Measurements from ENCODE around the gene HAGHL. TPM values are rescaled to one million over a fixed set of nuclear protein-coding genes. Genes with fewer than 3 reads are reported as not detected.

The HAGHL gene
- total and polyA plus RNA-seq, 4 donors = 0.25 to 1.1 (median 0.49) TPM

GRCh38 chr16:692356-693108 lies 34.4 kb upstream of the HAGHL start (continued):
- TF ChIP-seq, protein P1, sequence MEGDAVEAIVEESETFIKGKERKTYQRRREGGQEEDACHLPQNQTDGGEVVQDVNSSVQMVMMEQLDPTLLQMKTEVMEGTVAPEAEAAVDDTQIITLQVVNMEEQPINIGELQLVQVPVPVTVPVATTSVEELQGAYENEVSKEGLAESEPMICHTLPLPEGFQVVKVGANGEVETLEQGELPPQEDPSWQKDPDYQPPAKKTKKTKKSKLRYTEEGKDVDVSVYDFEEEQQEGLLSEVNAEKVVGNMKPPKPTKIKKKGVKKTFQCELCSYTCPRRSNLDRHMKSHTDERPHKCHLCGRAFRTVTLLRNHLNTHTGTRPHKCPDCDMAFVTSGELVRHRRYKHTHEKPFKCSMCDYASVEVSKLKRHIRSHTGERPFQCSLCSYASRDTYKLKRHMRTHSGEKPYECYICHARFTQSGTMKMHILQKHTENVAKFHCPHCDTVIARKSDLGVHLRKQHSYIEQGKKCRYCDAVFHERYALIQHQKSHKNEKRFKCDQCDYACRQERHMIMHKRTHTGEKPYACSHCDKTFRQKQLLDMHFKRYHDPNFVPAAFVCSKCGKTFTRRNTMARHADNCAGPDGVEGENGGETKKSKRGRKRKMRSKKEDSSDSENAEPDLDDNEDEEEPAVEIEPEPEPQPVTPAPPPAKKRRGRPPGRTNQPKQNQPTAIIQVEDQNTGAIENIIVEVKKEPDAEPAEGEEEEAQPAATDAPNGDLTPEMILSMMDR (IDR thresholded peaks at IDR 0.05; ENCODE audit: low read depth, low read length, missing input control) = no peak
- TF ChIP-seq HNF4G (IDR thresholded peaks at IDR 0.05) = no peak

DNA sequence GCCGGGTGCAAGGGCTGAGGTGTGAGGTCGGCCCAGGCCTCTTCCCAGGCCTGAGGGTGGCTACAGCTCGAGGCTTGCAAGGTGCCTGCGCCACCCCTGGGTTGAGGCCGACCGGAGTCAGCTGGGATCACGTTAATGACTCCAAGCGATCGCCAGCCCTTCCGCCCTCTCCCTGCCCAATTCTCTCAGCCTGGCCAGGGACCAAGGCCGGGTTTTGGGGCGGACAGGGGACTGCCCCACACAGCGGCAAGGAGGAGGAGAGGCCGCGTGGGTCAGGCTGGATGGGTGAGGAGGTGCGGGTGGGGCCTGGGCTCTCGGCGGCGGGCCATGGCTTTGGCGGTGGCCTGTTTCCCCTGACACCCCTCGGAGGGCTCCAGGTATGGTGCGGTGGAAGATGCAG lies 33.5 kb upstream of the HAGHL start:
- TF ChIP-seq SP1 (IDR thresholded peaks at IDR 0.05) (no peak), GABPA (IDR thresholded peaks at IDR 0.05 in 1 of 2, conservative IDR thresholded peaks at IDR 0.05 in 1 of 2) (no peak), RXRA (IDR thresholded peaks at IDR 0.05) (no peak), TAF1 (conservative IDR thresholded peaks at IDR 0.05) (no peak), RAD21 (IDR thresholded peaks at IDR 0.05) (no peak)
- TF ChIP-seq, protein P2, sequence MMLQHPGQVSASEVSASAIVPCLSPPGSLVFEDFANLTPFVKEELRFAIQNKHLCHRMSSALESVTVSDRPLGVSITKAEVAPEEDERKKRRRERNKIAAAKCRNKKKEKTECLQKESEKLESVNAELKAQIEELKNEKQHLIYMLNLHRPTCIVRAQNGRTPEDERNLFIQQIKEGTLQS (IDR thresholded peaks at IDR 0.05) = no peak
- TF ChIP-seq, protein P3, sequence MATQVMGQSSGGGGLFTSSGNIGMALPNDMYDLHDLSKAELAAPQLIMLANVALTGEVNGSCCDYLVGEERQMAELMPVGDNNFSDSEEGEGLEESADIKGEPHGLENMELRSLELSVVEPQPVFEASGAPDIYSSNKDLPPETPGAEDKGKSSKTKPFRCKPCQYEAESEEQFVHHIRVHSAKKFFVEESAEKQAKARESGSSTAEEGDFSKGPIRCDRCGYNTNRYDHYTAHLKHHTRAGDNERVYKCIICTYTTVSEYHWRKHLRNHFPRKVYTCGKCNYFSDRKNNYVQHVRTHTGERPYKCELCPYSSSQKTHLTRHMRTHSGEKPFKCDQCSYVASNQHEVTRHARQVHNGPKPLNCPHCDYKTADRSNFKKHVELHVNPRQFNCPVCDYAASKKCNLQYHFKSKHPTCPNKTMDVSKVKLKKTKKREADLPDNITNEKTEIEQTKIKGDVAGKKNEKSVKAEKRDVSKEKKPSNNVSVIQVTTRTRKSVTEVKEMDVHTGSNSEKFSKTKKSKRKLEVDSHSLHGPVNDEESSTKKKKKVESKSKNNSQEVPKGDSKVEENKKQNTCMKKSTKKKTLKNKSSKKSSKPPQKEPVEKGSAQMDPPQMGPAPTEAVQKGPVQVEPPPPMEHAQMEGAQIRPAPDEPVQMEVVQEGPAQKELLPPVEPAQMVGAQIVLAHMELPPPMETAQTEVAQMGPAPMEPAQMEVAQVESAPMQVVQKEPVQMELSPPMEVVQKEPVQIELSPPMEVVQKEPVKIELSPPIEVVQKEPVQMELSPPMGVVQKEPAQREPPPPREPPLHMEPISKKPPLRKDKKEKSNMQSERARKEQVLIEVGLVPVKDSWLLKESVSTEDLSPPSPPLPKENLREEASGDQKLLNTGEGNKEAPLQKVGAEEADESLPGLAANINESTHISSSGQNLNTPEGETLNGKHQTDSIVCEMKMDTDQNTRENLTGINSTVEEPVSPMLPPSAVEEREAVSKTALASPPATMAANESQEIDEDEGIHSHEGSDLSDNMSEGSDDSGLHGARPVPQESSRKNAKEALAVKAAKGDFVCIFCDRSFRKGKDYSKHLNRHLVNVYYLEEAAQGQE (IDR thresholded peaks at IDR 0.05) = no peak
- Histone ChIP-seq H3K36me3 (ENCODE audit: control insufficient read depth in 4 of 4, insufficient read depth in 3 of 4, low read depth in 1 of 4, low read length in 3 of 4) (no peaks in the 10 kb centered on the region), H3K4me1 (ENCODE audit: control insufficient read depth in 4 of 4, insufficient read depth in 4 of 4, low read length in 3 of 4) (peaks cover 14 to 30% (median 24%) of the 10 kb centered on the region in 4 donors), H3K9ac (ENCODE audit: low read depth in 1 of 2, low read length in 2 of 2) (no peak overlapping the region), H3K4me3 (ENCODE audit: low read depth in 1 of 3, low read length in 3 of 3) (no peak overlapping the region), H3K9me3 (ENCODE audit: control insufficient read depth in 4 of 4, low read length in 3 of 4) (no peaks in the 10 kb centered on the region), H3K27ac (ENCODE audit: low read depth in 1 of 2, low read length in 2 of 2) (no peak overlapping the region), H3K27me3 (ENCODE audit: control insufficient read depth in 4 of 4, insufficient read depth in 4 of 4, low read length in 3 of 4) (peaks cover 2 to 12% (median 7%) of the 10 kb centered on the region in 4 donors)
- WGBS = 41% methylated on average over 22 of the region's 22 CpGs
- no peak for DNase-seq (ENCODE audit: low spot score)

GRCh38 chr16:693766-694165 lies 33.1 kb upstream of the HAGHL start:
- DNase-seq (ENCODE audit: low spot score) = no peak
- Histone ChIP-seq H3K4me1 (ENCODE audit: control insufficient read depth in 4 of 4, insufficient read depth in 4 of 4, low read length in 3 of 4) (peaks cover 11 to 26% (median 21%) of the 10 kb centered on the region in 4 donors), H3K27me3 (ENCODE audit: control insufficient read depth in 4 of 4, insufficient read depth in 4 of 4, low read length in 3 of 4) (peaks cover 2 to 12% (median 7%) of the 10 kb centered on the region in 4 donors), H3K36me3 (ENCODE audit: control insufficient read depth in 4 of 4, insufficient read depth in 3 of 4, low read depth in 1 of 4, low read length in 3 of 4) (no peaks in the 10 kb centered on the region), H3K4me3 (ENCODE audit: low read depth in 1 of 3, low read length in 3 of 3) (no peak overlapping the region), H3K27ac (ENCODE audit: low read depth in 1 of 2, low read length in 2 of 2) (no peak overlapping the region), H3K9me3 (ENCODE audit: control insufficient read depth in 4 of 4, low read length in 3 of 4) (no peaks in the 10 kb centered on the region), H3K9ac (ENCODE audit: low read depth in 1 of 2, low read length in 2 of 2) (no peak overlapping the region)
- 9% methylated on average over 37 of the region's 37 CpGs for WGBS
- TF ChIP-seq, protein P2 (IDR thresholded peaks at IDR 0.05) = no peak
- TF ChIP-seq, protein P1 (IDR thresholded peaks at IDR 0.05; ENCODE audit: low read depth, low read length, missing input control) = no peak
- TF ChIP-seq TAF1 (conservative IDR thresholded peaks at IDR 0.05) = no peak
- TF ChIP-seq, protein P3 (IDR thresholded peaks at IDR 0.05) = no peak
- TF ChIP-seq EGR1 (IDR thresholded peaks at IDR 0.05; ENCODE audit: low read depth in 2 of 2) = no peak
- no peak for TF ChIP-seq GABPA (IDR thresholded peaks at IDR 0.05 in 1 of 2, conservative IDR thresholded peaks at IDR 0.05 in 1 of 2)
- TF ChIP-seq, protein P4, sequence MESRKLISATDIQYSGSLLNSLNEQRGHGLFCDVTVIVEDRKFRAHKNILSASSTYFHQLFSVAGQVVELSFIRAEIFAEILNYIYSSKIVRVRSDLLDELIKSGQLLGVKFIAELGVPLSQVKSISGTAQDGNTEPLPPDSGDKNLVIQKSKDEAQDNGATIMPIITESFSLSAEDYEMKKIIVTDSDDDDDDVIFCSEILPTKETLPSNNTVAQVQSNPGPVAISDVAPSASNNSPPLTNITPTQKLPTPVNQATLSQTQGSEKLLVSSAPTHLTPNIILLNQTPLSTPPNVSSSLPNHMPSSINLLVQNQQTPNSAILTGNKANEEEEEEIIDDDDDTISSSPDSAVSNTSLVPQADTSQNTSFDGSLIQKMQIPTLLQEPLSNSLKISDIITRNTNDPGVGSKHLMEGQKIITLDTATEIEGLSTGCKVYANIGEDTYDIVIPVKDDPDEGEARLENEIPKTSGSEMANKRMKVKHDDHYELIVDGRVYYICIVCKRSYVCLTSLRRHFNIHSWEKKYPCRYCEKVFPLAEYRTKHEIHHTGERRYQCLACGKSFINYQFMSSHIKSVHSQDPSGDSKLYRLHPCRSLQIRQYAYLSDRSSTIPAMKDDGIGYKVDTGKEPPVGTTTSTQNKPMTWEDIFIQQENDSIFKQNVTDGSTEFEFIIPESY (IDR thresholded peaks at IDR 0.05) = no peak
- no peak for TF ChIP-seq FOXA2 (IDR thresholded peaks at IDR 0.05)
- no peak for TF ChIP-seq RXRA (IDR thresholded peaks at IDR 0.05)
- TF ChIP-seq HNF4G (IDR thresholded peaks at IDR 0.05) = no peak
- TF ChIP-seq FOXA1 (IDR thresholded peaks at IDR 0.05) = no peak

Measured in liver (tissue), 9 donors.